WTC11 (cell line): ENCODE data around the gene SLC6A18. TPM values are rescaled to one million over a fixed set of nuclear protein-coding genes. Genes with fewer than 3 reads are reported as not detected.

ENCODE experiments used
- ATAC-seq: fragments of 200-7000 bp; cut with Tn5 transposase; 2 replicates; pipeline ENCODE4 v1.10.0; 2021; ENCODE audit warnings: mild to moderate bottlenecking, moderate library complexity
- CTCF ChIA-PET: fragments of 300-600 bp; sonication (Branson Sonifier 250); formaldehyde crosslinking; loops from one replicate; lab custom pipeline; 2021; ENCODE audit warnings: antibody characterized with exemption; lab: Charles Lee
- POLR2A ChIA-PET: fragments of 350-600 bp; sonication (Branson Sonifier 250); formaldehyde crosslinking; loops from one replicate; lab custom pipeline; 2021; ENCODE audit warnings: antibody characterized with exemption; lab: Charles Lee
- DNase-seq: peaks from one replicate; pipeline ENCODE4 v3.0.0; 2021; ENCODE audit warnings: low spot score
- H3K27ac Mint-ChIP-seq: 2 replicates; pipeline ENCODE4 v1.8.0; 2021; ENCODE audit warnings: mixed read lengths
- H3K27me3 Mint-ChIP-seq: 2 replicates; pipeline ENCODE4 v1.8.0; 2021; ENCODE audit warnings: low read depth, mild to moderate bottlenecking, moderate library complexity, mixed read lengths
- H3K36me3 Mint-ChIP-seq: 2 replicates; pipeline ENCODE4 v1.8.0; 2021; ENCODE audit warnings: mixed read lengths
- H3K4me1 Mint-ChIP-seq: 2 replicates; pipeline ENCODE4 v1.8.0; 2022; ENCODE audit warnings: mixed read lengths
- H3K4me3 Mint-ChIP-seq: 2 replicates; pipeline ENCODE4 v1.8.0; 2021; ENCODE audit warnings: mild to moderate bottlenecking, moderate library complexity, mixed read lengths
- H3K9me3 Mint-ChIP-seq: 2 replicates; pipeline ENCODE4 v1.8.0; 2021; ENCODE audit warnings: mixed read lengths
- ATF1 ChIP-seq: sonication (generic); formaldehyde crosslinking; IDR thresholded peaks from 2 replicates; pipeline ENCODE4 v1.8.1; 2023; ENCODE audit warnings: mild to moderate bottlenecking, moderate library complexity, missing genetic modification reagents
- CBFB ChIP-seq: sonication (generic); formaldehyde crosslinking; IDR thresholded peaks from 2 replicates; pipeline ENCODE4 v1.8.1; 2022; ENCODE audit warnings: mild to moderate bottlenecking, low read depth, missing genetic modification reagents
- CREB1 ChIP-seq: sonication (generic); formaldehyde crosslinking; IDR thresholded peaks from 2 replicates; pipeline ENCODE4 v1.8.0; 2023; ENCODE audit warnings: mild to moderate bottlenecking, missing genetic modification reagents
- EMX1 ChIP-seq: fragments of 250-450 bp; sonication (Bioruptor Pico); IDR thresholded peaks from 2 replicates; pipeline ENCODE4 v1.8.0; 2021; ENCODE audit warnings: mild to moderate bottlenecking
- ETV6 ChIP-seq: sonication (generic); formaldehyde crosslinking; IDR thresholded peaks from 2 replicates; pipeline ENCODE4 v1.8.1; 2022; ENCODE audit warnings: mild to moderate bottlenecking, missing genetic modification reagents
- FOXK1 ChIP-seq: sonication (generic); formaldehyde crosslinking; IDR thresholded peaks from 2 replicates; pipeline ENCODE4 v1.8.0; 2022; ENCODE audit warnings: mild to moderate bottlenecking, moderate library complexity, missing genetic modification reagents
- FOXP1 ChIP-seq: sonication (generic); formaldehyde crosslinking; IDR thresholded peaks from 2 replicates; pipeline ENCODE4 v1.8.0; 2022; ENCODE audit warnings: missing genetic modification reagents, mild to moderate bottlenecking, moderate library complexity, borderline replicate concordance
- GABPB1 ChIP-seq: sonication (generic); formaldehyde crosslinking; IDR thresholded peaks from 2 replicates; pipeline ENCODE4 v1.8.1; 2023; ENCODE audit warnings: mild to moderate bottlenecking, missing genetic modification reagents
- GRHL2 ChIP-seq: fragments of 250-450 bp; sonication (Bioruptor Pico); IDR thresholded peaks from 2 replicates; pipeline ENCODE4 v1.8.0; 2022; ENCODE audit warnings: mild to moderate bottlenecking, moderate library complexity; ENCODE audit not compliant: insufficient replicate concordance, severe bottlenecking
- JUN ChIP-seq: sonication (generic); formaldehyde crosslinking; IDR thresholded peaks from 2 replicates; pipeline ENCODE4 v1.8.0; 2023; ENCODE audit warnings: mild to moderate bottlenecking, missing genetic modification reagents
- NFATC4 ChIP-seq: fragments of 250-450 bp; sonication (Bioruptor Pico); IDR thresholded peaks from 2 replicates; pipeline ENCODE4 v1.9.0; 2021; ENCODE audit warnings: mild to moderate bottlenecking
- NFE2L1 ChIP-seq: sonication (generic); formaldehyde crosslinking; IDR thresholded peaks from 2 replicates; pipeline ENCODE4 v1.8.1; 2023; ENCODE audit warnings: missing genetic modification reagents
- NR1H2 ChIP-seq: sonication (generic); formaldehyde crosslinking; IDR thresholded peaks from 2 replicates; pipeline ENCODE4 v1.9.0; 2021; ENCODE audit warnings: mild to moderate bottlenecking, moderate library complexity, missing genetic modification reagents
- NR2C2 ChIP-seq: sonication (generic); formaldehyde crosslinking; IDR thresholded peaks from 2 replicates; pipeline ENCODE4 v1.8.0; 2022; ENCODE audit warnings: mild to moderate bottlenecking, missing genetic modification reagents
- OVOL2 ChIP-seq: fragments of 250-450 bp; sonication (Bioruptor Pico); IDR thresholded peaks from 2 replicates; pipeline ENCODE4 v1.9.0; 2021; ENCODE audit warnings: mild to moderate bottlenecking, borderline replicate concordance
- RORB ChIP-seq: fragments of 250-450 bp; sonication (Bioruptor Pico); IDR thresholded peaks from 2 replicates; pipeline ENCODE4 v1.9.0; 2021; ENCODE audit warnings: mild to moderate bottlenecking
- TEAD1 ChIP-seq: sonication (generic); formaldehyde crosslinking; IDR thresholded peaks from 2 replicates; pipeline ENCODE4 v1.8.0; 2022; ENCODE audit warnings: mild to moderate bottlenecking, missing genetic modification reagents
- TP53 ChIP-seq: sonication (generic); formaldehyde crosslinking; IDR thresholded peaks from 2 replicates; pipeline ENCODE4 v1.8.1; 2023; ENCODE audit warnings: mild to moderate bottlenecking, missing genetic modification reagents
- ZBTB21 ChIP-seq: sonication (generic); formaldehyde crosslinking; IDR thresholded peaks from 2 replicates; pipeline ENCODE4 v1.8.1; 2023; ENCODE audit warnings: mild to moderate bottlenecking, missing genetic modification reagents, borderline replicate concordance
- ZNF138 ChIP-seq: sonication (generic); formaldehyde crosslinking; conservative IDR thresholded peaks from 2 replicates; pipeline ENCODE4 v1.8.1; 2022; ENCODE audit warnings: mild to moderate bottlenecking, moderate library complexity, missing genetic modification reagents
- ZNF219 ChIP-seq: sonication (generic); formaldehyde crosslinking; IDR thresholded peaks from 2 replicates; pipeline ENCODE4 v1.8.0; 2023; ENCODE audit warnings: missing genetic modification reagents, mild to moderate bottlenecking, borderline replicate concordance
- total RNA-seq: library from RNA; stranded (reverse); gene quantifications from 3 replicates; pipeline ENCODE4 v1.2.3, GENCODE V29; 2021
- TF ChIP-seq, protein P1 (sequence below): fragments of 250-450 bp; sonication (Bioruptor Pico); IDR thresholded peaks from 2 replicates; pipeline ENCODE4 v1.9.0; 2021; ENCODE audit warnings: moderate library complexity, mild to moderate bottlenecking, inconsistent platforms, borderline replicate concordance
- TF ChIP-seq, protein P2 (sequence below): sonication (generic); formaldehyde crosslinking; IDR thresholded peaks from 2 replicates; pipeline ENCODE4 v1.8.0; 2022; ENCODE audit warnings: mild to moderate bottlenecking, missing genetic modification reagents
- TF ChIP-seq, protein P3 (sequence below): sonication (generic); formaldehyde crosslinking; conservative IDR thresholded peaks from 2 replicates; pipeline ENCODE4 v1.8.1; 2022; ENCODE audit warnings: mild to moderate bottlenecking, missing genetic modification reagents
- TF ChIP-seq, protein P4 (sequence below): sonication (generic); formaldehyde crosslinking; IDR thresholded peaks from 2 replicates; pipeline ENCODE4 v1.8.0; 2022; ENCODE audit warnings: missing genetic modification reagents
- TF ChIP-seq, protein P5 (sequence below): fragments of 250-450 bp; sonication (Bioruptor Pico); conservative IDR thresholded peaks from 2 replicates; pipeline ENCODE4 v1.9.0; 2021; ENCODE audit warnings: mild to moderate bottlenecking
- TF ChIP-seq, protein P6 (sequence below): sonication (generic); formaldehyde crosslinking; IDR thresholded peaks from 2 replicates; pipeline ENCODE4 v1.8.1; 2022; ENCODE audit warnings: low read depth, missing genetic modification reagents, borderline replicate concordance
- TF ChIP-seq, protein P7 (sequence below): sonication (generic); formaldehyde crosslinking; IDR thresholded peaks from 2 replicates; pipeline ENCODE4 v1.8.0; 2022; ENCODE audit warnings: mild to moderate bottlenecking, missing genetic modification reagents

The SLC6A18 gene
- total RNA-seq, 1 experiment from 2014 or later: not detected

DNA sequence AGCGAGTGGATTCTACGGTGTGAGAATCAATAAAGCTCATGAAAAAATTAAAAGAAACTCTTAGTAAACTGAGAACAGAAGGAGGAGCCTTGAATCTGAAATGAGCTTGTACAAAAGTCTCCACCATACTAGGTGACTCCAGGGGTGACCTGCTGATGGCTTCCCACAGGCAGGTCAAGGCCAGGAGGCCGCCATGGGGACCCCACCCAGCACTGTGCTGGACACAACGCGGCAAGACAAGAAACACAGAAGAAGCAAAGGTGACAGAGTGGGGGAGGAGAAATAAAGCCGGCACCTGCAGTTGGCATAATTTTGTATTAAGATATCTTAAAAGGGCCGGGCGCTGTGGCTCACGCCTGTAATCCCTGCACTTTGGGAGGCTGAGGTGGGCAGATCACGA, 35.9 kb upstream of the SLC6A18 start:
- Mint-ChIP-seq H3K27ac (no peak overlapping the region), H3K36me3 (no peaks in the 10 kb centered on the region), H3K9me3 (no peaks in the 10 kb centered on the region), H3K4me3 (no peak overlapping the region), H3K4me1 (0 out of 2 replicates have a peak, but pooled peaks cover 4% of the 10 kb centered on the region), H3K27me3 (peaks cover 2% of the 10 kb centered on the region; the same call in 1 of the 2 replicates)
- ChIA-PET POLR2A (no interaction called here), CTCF (interaction anchor here (2.0 kb wide), 1 partner anchor 191 kb away, joined by 5 read pairs; no protein-coding TSS in a partner anchor)
- TF ChIP-seq, protein P1, sequence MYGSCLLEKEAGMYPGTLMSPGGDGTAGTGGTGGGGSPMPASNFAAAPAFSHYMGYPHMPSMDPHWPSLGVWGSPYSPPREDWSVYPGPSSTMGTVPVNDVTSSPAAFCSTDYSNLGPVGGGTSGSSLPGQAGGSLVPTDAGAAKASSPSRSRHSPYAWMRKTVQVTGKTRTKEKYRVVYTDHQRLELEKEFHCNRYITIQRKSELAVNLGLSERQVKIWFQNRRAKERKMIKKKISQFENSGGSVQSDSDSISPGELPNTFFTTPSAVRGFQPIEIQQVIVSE: no peak
- TF ChIP-seq GRHL2 (CRISPR knock-in tag) (no peak), NR2C2 (CRISPR knock-in tag) (no peak), RORB (no peak), TEAD1 (CRISPR knock-in tag) (no peak), NFATC4 (CRISPR knock-in tag) (no peak), ZNF219 (no peak), TP53 (no peak), EMX1 (CRISPR knock-in tag) (no peak), JUN (CRISPR knock-in tag) (no peak), CBFB (CRISPR knock-in tag) (no peak), NFE2L1 (CRISPR knock-in tag) (no peak), OVOL2 (CRISPR knock-in tag) (no peak), GABPB1 (no peak), ATF1 (CRISPR knock-in tag) (no peak)
- TF ChIP-seq, protein P2, sequence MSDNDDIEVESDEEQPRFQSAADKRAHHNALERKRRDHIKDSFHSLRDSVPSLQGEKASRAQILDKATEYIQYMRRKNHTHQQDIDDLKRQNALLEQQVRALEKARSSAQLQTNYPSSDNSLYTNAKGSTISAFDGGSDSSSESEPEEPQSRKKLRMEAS (CRISPR knock-in tag): no peak
- TF ChIP-seq, protein P3, sequence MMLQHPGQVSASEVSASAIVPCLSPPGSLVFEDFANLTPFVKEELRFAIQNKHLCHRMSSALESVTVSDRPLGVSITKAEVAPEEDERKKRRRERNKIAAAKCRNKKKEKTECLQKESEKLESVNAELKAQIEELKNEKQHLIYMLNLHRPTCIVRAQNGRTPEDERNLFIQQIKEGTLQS (CRISPR knock-in tag): no peak
- TF ChIP-seq, protein P4, sequence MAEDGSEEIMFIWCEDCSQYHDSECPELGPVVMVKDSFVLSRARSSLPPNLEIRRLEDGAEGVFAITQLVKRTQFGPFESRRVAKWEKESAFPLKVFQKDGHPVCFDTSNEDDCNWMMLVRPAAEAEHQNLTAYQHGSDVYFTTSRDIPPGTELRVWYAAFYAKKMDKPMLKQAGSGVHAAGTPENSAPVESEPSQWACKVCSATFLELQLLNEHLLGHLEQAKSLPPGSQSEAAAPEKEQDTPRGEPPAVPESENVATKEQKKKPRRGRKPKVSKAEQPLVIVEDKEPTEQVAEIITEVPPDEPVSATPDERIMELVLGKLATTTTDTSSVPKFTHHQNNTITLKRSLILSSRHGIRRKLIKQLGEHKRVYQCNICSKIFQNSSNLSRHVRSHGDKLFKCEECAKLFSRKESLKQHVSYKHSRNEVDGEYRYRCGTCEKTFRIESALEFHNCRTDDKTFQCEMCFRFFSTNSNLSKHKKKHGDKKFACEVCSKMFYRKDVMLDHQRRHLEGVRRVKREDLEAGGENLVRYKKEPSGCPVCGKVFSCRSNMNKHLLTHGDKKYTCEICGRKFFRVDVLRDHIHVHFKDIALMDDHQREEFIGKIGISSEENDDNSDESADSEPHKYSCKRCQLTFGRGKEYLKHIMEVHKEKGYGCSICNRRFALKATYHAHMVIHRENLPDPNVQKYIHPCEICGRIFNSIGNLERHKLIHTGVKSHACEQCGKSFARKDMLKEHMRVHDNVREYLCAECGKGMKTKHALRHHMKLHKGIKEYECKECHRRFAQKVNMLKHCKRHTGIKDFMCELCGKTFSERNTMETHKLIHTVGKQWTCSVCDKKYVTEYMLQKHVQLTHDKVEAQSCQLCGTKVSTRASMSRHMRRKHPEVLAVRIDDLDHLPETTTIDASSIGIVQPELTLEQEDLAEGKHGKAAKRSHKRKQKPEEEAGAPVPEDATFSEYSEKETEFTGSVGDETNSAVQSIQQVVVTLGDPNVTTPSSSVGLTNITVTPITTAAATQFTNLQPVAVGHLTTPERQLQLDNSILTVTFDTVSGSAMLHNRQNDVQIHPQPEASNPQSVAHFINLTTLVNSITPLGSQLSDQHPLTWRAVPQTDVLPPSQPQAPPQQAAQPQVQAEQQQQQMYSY (CRISPR knock-in tag): no peak
- TF ChIP-seq, protein P5, sequence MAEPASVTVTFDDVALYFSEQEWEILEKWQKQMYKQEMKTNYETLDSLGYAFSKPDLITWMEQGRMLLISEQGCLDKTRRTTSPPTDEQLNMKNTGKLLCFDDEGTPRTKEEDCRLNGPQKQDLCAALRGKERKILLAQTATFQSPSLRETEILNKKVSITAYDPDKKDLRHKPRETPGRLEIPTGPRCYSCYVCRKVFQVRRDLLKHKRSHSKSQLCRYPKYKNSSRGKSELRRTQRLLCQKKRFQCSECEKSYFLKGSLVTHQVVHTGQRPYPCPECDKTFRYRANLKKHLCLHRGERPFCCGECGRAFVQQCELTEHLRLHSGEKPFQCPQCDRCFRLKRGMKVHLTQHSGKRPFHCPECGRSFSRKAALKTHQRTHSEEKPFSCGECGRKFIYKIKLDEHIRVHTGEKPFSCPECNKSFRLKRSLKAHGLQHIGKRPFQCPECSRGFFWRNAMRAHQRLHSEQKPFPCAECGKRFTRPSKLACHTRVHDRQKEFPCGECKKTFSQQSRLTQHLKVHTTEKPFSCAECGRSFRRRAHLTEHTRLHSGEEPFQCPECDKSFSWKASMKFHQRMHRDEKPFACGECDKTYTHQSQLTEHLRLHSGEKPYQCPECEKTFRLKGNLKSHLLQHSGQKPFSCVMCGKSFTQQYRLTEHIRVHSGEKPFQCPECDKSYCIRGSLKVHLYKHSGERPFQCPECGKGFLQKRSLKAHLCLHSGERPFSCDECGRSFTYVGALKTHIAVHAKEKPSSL (CRISPR knock-in tag): no peak
- DNase-seq (no peak), ATAC-seq (no peak)

DNA sequence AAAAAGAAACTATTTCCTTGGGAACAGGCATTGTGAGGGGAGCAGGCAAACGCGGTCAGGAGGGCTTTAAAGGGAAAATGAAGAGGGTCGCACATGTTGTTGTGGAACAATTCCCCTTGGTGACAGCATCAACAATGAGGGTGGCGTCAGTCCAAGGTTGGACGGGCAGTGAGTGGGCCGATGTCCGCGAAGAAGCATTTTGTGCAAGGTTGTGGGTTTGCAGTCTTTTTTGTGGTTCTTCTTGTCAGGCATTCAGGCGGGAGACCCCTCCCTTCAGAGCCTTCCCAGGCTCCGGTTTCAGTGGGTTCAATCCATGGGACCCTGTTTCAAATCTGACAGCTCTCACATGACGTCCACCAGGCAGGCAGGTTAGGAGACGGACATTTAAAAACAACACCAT, 34.9 kb upstream of the SLC6A18 start:
- no peaks in the 10 kb centered on the region for H3K36me3 Mint-ChIP-seq
- H3K4me3 Mint-ChIP-seq: no peak overlapping the region
- ChIA-PET POLR2A (no interaction called here), CTCF (interaction anchor here (0.7 to 2.0 kb wide), 3 partner anchors 14 to 360 kb away, joined by 3 to 6 read pairs (median 5); no protein-coding TSS in a partner anchor)
- DNase-seq: no peak
- ATAC-seq: no peak
- no peaks in the 10 kb centered on the region for H3K9me3 Mint-ChIP-seq
- no peak overlapping the region for H3K27ac Mint-ChIP-seq
- H3K27me3 Mint-ChIP-seq: peaks cover 2% of the 10 kb centered on the region; the same call in 1 of the 2 replicates
- H3K4me1 Mint-ChIP-seq: 0 out of 2 replicates have a peak, but pooled peaks cover 4% of the 10 kb centered on the region
- TF ChIP-seq NR1H2 (CRISPR knock-in tag): no peak
- TF ChIP-seq, protein P6, sequence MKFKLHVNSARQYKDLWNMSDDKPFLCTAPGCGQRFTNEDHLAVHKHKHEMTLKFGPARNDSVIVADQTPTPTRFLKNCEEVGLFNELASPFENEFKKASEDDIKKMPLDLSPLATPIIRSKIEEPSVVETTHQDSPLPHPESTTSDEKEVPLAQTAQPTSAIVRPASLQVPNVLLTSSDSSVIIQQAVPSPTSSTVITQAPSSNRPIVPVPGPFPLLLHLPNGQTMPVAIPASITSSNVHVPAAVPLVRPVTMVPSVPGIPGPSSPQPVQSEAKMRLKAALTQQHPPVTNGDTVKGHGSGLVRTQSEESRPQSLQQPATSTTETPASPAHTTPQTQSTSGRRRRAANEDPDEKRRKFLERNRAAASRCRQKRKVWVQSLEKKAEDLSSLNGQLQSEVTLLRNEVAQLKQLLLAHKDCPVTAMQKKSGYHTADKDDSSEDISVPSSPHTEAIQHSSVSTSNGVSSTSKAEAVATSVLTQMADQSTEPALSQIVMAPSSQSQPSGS (CRISPR knock-in tag): no peak
- TF ChIP-seq CREB1: no peak
- no peak for TF ChIP-seq ZNF138
- TF ChIP-seq ETV6 (CRISPR knock-in tag): no peak
- no peak for TF ChIP-seq FOXK1 (CRISPR knock-in tag)
- TF ChIP-seq, protein P7, sequence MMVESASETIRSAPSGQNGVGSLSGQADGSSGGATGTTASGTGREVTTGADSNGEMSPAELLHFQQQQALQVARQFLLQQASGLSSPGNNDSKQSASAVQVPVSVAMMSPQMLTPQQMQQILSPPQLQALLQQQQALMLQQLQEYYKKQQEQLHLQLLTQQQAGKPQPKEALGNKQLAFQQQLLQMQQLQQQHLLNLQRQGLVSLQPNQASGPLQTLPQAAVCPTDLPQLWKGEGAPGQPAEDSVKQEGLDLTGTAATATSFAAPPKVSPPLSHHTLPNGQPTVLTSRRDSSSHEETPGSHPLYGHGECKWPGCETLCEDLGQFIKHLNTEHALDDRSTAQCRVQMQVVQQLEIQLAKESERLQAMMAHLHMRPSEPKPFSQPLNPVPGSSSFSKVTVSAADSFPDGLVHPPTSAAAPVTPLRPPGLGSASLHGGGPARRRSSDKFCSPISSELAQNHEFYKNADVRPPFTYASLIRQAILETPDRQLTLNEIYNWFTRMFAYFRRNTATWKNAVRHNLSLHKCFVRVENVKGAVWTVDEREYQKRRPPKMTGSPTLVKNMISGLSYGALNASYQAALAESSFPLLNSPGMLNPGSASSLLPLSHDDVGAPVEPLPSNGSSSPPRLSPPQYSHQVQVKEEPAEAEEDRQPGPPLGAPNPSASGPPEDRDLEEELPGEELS: no peak
- no peak for TF ChIP-seq ZBTB21 (CRISPR knock-in tag)
- no peak for TF ChIP-seq GRHL2 (CRISPR knock-in tag)
- TF ChIP-seq FOXP1 (CRISPR knock-in tag): no peak
